ENCODE data around the gene PCDHB9.
"Not testable (repeated sequence)": the region's sequence is repeated elsewhere in the genome, so short reads cannot be mapped to it uniquely, and the experiment has no call there.

PCDHB9 gene

GRCh38 chr5:141180313-141180712, 6.6 kb upstream of the PCDHB9 start:
- H3K36me3 Mint-ChIP-seq (ENCODE audit: low read depth), result peaks cover 28% of the 10 kb centered on the region
- H3K9me3 Mint-ChIP-seq, result peaks cover 44% of the 10 kb centered on the region
- no peak overlapping the region for H3K27ac Mint-ChIP-seq
- no peak for DNase-seq
- no peak overlapping the region for H3K4me3 Mint-ChIP-seq
- H3K27me3 Mint-ChIP-seq (ENCODE audit: low read depth, poor library complexity), result no peaks in the 10 kb centered on the region
- H3K4me1 Mint-ChIP-seq, result peaks cover 6% of the 10 kb centered on the region
- TF ChIP-seq CTCF (IDR thresholded peaks at IDR 0.05), result no peak

DNA sequence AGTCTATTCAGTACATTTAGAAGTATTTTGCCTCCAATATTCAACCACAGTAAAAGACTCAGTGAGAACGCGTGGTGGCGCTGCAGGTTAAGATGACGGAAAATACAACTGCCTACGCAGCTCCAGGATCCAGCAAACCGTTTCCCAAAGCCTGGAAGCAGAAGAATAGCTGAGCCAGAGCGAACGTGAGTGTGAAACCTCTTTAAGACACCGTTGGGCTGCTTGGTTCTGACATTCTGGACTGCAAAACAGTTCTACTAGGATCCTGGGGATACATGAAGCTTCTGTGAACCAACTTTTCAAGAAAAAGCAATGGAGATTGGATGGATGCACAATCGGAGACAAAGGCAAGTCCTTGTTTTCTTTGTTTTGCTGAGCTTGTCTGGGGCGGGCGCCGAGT, 4.7 kb upstream of the PCDHB9 start, which contains the start of gene PCDHB16:
PCDHB16 (plus strand) TSS at position 140 of the 400 bp plus-strand sequence; CDS start at position 313, 173 bp downstream.
- TF ChIP-seq CTCF (IDR thresholded peaks at IDR 0.05), result peak; percentile 44
- peaks cover 46% of the 10 kb centered on the region for H3K36me3 Mint-ChIP-seq (ENCODE audit: low read depth)
- peak within 1 kb of the TSS; percentile 87 for H3K4me3 Mint-ChIP-seq
- H3K4me1 Mint-ChIP-seq, result peaks cover 6% of the 10 kb centered on the region
- H3K27me3 Mint-ChIP-seq (ENCODE audit: low read depth, poor library complexity), result no peaks in the 10 kb centered on the region
- peak within 1 kb of the TSS; percentile 78 for H3K27ac Mint-ChIP-seq
- peaks cover 63% of the 10 kb centered on the region for H3K9me3 Mint-ChIP-seq
- DNase-seq, result peak; percentile 61

DNA sequence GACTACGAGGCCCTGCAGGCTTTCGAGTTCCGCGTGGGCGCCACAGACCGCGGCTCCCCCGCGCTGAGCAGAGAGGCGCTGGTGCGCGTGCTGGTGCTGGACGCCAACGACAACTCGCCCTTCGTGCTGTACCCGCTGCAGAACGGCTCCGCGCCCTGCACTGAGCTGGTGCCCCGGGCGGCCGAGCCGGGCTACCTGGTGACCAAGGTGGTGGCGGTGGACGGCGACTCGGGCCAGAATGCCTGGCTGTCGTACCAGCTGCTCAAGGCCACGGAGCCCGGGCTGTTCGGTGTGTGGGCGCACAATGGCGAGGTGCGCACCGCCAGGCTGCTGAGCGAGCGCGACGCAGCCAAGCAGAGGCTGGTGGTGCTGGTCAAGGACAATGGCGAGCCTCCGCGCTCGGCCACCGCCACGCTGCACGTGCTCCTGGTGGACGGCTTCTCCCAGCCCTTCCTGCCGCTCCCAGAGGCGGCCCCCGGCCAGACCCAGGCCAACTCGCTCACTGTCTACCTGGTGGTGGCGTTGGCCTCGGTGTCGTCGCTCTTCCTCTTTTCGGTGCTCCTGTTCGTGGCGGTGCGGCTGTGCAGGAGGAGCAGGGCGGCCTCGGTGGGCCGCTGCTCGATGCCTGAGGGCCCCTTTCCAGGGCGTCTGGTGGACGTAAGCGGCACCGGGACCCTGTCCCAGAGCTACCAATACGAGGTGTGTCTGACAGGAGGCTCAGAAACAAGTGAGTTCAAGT, 2.7 kb upstream of the PCDHB9 start:
- not testable (repeated sequence) for DNase-seq; H3K27me3 Mint-ChIP-seq (ENCODE audit: low read depth, poor library complexity); H3K4me1 Mint-ChIP-seq; H3K27ac Mint-ChIP-seq
- peaks cover 60% of the 10 kb centered on the region for H3K36me3 Mint-ChIP-seq (ENCODE audit: low read depth)
- H3K4me3 Mint-ChIP-seq, result peak overlapping the region; percentile 38
- peaks cover 78% of the 10 kb centered on the region for H3K9me3 Mint-ChIP-seq

DNA sequence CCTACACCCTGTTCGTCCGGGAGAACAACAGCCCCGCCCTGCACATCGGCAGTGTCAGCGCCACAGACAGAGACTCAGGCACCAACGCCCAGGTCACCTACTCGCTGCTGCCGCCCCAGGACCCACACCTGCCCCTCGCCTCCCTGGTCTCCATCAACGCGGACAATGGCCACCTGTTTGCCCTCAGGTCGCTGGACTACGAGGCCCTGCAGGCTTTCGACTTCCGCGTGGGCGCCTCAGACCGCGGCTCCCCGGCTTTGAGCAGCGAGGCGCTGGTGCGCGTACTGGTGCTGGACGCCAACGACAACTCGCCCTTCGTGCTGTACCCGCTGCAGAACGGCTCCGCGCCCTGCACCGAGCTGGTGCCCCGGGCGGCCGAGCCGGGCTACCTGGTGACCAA, 1.7 kb downstream of the PCDHB9 start:
- not testable (repeated sequence) for DNase-seq
- H3K36me3 Mint-ChIP-seq (ENCODE audit: low read depth), result peaks cover 85% of the 10 kb centered on the region

DNA sequence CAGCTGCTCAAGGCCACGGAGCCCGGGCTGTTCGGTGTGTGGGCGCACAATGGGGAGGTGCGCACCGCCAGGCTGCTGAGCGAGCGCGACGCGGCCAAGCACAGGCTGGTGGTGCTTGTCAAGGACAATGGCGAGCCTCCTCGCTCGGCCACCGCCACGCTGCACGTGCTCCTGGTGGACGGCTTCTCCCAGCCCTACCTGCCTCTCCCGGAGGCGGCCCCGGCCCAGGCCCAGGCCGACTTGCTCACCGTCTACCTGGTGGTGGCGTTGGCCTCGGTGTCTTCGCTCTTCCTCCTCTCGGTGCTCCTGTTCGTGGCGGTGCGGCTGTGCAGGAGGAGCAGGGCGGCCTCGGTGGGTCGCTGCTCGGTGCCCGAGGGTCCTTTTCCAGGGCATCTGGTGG, 2.2 kb downstream of the PCDHB9 start:
- not testable (repeated sequence) for H3K27ac Mint-ChIP-seq; H3K27me3 Mint-ChIP-seq (ENCODE audit: low read depth, poor library complexity); H3K4me1 Mint-ChIP-seq; H3K4me3 Mint-ChIP-seq; DNase-seq
- Mint-ChIP-seq H3K9me3 (peaks cover 89% of the 10 kb centered on the region), H3K36me3 (ENCODE audit: low read depth) (peaks cover 84% of the 10 kb centered on the region)

More for the DNA sequence above, 1.7 kb downstream of the PCDHB9 start:
- H3K4me3 Mint-ChIP-seq; H3K27me3 Mint-ChIP-seq (ENCODE audit: low read depth, poor library complexity); H3K4me1 Mint-ChIP-seq; H3K27ac Mint-ChIP-seq: not testable (repeated sequence)
- H3K9me3 Mint-ChIP-seq, result peaks cover 89% of the 10 kb centered on the region

GRCh38 chr5:141192110-141192725, 5.3 kb downstream of the PCDHB9 start, which contains the start of gene PCDHB10:
Gene PCDHB10, plus strand, starts transcription at chr5:141192353. Its CDS starts 200 bp downstream, at chr5:141192553.
- peak; percentile 68 for DNase-seq
- Mint-ChIP-seq H3K4me1 (no peaks in the 10 kb centered on the region), H3K9me3 (peaks cover 86% of the 10 kb centered on the region), H3K27me3 (ENCODE audit: low read depth, poor library complexity) (no peaks in the 10 kb centered on the region), H3K36me3 (ENCODE audit: low read depth) (peaks cover 79% of the 10 kb centered on the region), H3K27ac (no peak within 1 kb of the TSS), H3K4me3 (peak within 1 kb of the TSS; percentile 81)
- peak; percentile 49 for TF ChIP-seq CTCF (IDR thresholded peaks at IDR 0.05)

GRCh38 chr5:141194332-141194731, 7.4 kb downstream of the PCDHB9 start:
- Mint-ChIP-seq H3K9me3 (peaks cover 91% of the 10 kb centered on the region), H3K36me3 (ENCODE audit: low read depth) (peaks cover 71% of the 10 kb centered on the region)
- H3K4me1 Mint-ChIP-seq; H3K4me3 Mint-ChIP-seq; H3K27me3 Mint-ChIP-seq (ENCODE audit: low read depth, poor library complexity); DNase-seq; H3K27ac Mint-ChIP-seq: not testable (repeated sequence)
